Heart left ventricle (tissue), 16 donors: ENCODE data around the gene PEAR1. TPM values are rescaled to one million over a fixed set of nuclear protein-coding genes. Genes with fewer than 3 reads are reported as not detected.

Source experiments
- ATAC-seq, 4 donors: fragments of 200-7000 bp; cut with Tn5 transposase; one replicate each; pipeline ENCODE4 v1.9.1; 2020 to 2022; ENCODE audit warnings: moderate library complexity in 4 of 4, mild to moderate bottlenecking in 3 of 4, moderate number of reproducible peaks in 1 of 4
- DNase-seq, 5 donors: peaks; one replicate each; pipeline ENCODE4 v3.0.0-alpha.2; 2020
- H3K27ac ChIP-seq, 12 donors: fragments of 200-600 bp; sonication (generic) in 4 of 12; one replicate each; pipeline versions ENCODE4 v1.5.0 to v1.8.0; 2016 to 2022; ENCODE audit warnings: mild to moderate bottlenecking in 2 of 12
- H3K27me3 ChIP-seq, 9 donors: fragments of 200-600 bp; sonication (generic) in 2 of 9; one replicate each; pipeline versions ENCODE4 v1.5.1 to v1.8.0; 2016 to 2022; ENCODE audit warnings: mild to moderate bottlenecking in 3 of 9
- H3K36me3 ChIP-seq, 9 donors: fragments of 200-600 bp; sonication (generic) in 2 of 9; one replicate each; pipeline versions ENCODE4 v1.5.0 to v1.8.0; 2018 to 2022; ENCODE audit warnings: mild to moderate bottlenecking in 2 of 9
- H3K4me1 ChIP-seq, 12 donors: fragments of 200-600 bp; sonication (generic) in 4 of 12; one replicate each; pipeline versions ENCODE4 v1.5.0 to v1.8.0; 2016 to 2022; ENCODE audit warnings: mild to moderate bottlenecking in 3 of 12
- H3K4me3 ChIP-seq, 12 donors: fragments of 200-600 bp; sonication (generic) in 4 of 12; one replicate each; pipeline versions ENCODE4 v1.5.0 to v1.8.0; 2017 to 2022; ENCODE audit warnings: mild to moderate bottlenecking in 9 of 12, moderate library complexity in 4 of 12
- H3K9me3 ChIP-seq, 12 donors: fragments of 200-600 bp; sonication (generic) in 4 of 12; one replicate each; pipeline versions ENCODE4 v1.5.0 to v1.8.0; 2016 to 2022; ENCODE audit warnings: mild to moderate bottlenecking in 1 of 12
- POLR2A ChIP-seq, 2 donors: fragments of 450-650 bp; IDR thresholded peaks; one replicate each; pipeline ENCODE4 v1.6.1; 2017; ENCODE audit warnings: antibody characterized with exemption in 2 of 2, mild to moderate bottlenecking in 2 of 2, moderate library complexity in 2 of 2
- WGBS, 4 donors: extraction: QIAGEN DNeasy Blood & Tissue Kit in 2 of 4; methylation state at CpG; one replicate each; pipeline versions ENCODE4 v1.1.5 to v1.1.7; 2013 to 2018; 5-methylcytosine and 5-hydroxymethylcytosine counted together
- intact Hi-C, 10 donors: fragments of 100-400 bp; cut with DNase I; formaldehyde crosslinking; loops; one replicate each; pipeline versions ENCODE4 v1.11.1 to v1.14.2; 2022
- polyA plus RNA-seq, 2 donors: library from polyadenylated mRNA; stranded (reverse); fragments of 200-250 nt; gene quantifications; one replicate each; pipeline ENCODE4 v1.2.3, GENCODE V29; 2013
- total RNA-seq, 9 donors: library from RNA; depleted of rRNA in 2 of 9; stranded (reverse); fragments of >200 nt in 2 of 9; fragmentation: NEBNext Ultra II Directional in 3 of 9; extraction: Animal tissue kit (Norgen Biotek cat#: 25700) in 3 of 9; gene quantifications; one replicate each; pipeline versions ENCODE4 v1.1.0 to v1.2.4, GENCODE V29; 2016 to 2023
- TF ChIP-seq, protein P1 (sequence below), 12 donors: fragments of 200-600 bp; sonication (generic) in 4 of 12; IDR thresholded peaks; one replicate each; pipeline versions ENCODE4 v1.5.0 to v1.8.0; 2018 to 2022; ENCODE audit warnings: antibody characterized with exemption in 12 of 12, mild to moderate bottlenecking in 5 of 12
- donor health status: ischemic (EF 13 %, LVEDD 7.1; RV severe dilation, severe dysfunction).
- donor health status: healthy with polysubstance abuse.
- donor health status: DM: no; HTN: yes; CAD: no.
- donor health status: DM: no; HTN: no; CAD: no.
- donor health status: ischemic (EF 25% LVEDD 6.9; RV normal size, moderate dysfunction).
- donor health status: ischemic (EF 25% LVEDD 5.7; RV mildly dilated, moderate dysfunction).
- donor health status: healthy.
- donor health status: DM: yes; HTN: yes; CAD: no.
- donor health status: ischemic (EF 35%, LVEDD 5.7; RV mildly dilated, moderate dysfunction).
- donor health status: nonischemic (EF 11% LVEDD 7.7; RV severe dilation, severe dysfunction).
- donor health status: DM: yes; HTN: yes; CAD: no.
- donor health status: PGD.
- donor health status: ischemic (EF 29% LVEDD 5.4; RV normal size, mild dysfunction).
- donor health status: nonischemic (EF 23%, LVEDD 6.1; RV moderate dilation, normal function).

The PEAR1 gene
- total and polyA plus RNA-seq, 11 donors = 4.1 to 14.7 (median 7.1) TPM

DNA sequence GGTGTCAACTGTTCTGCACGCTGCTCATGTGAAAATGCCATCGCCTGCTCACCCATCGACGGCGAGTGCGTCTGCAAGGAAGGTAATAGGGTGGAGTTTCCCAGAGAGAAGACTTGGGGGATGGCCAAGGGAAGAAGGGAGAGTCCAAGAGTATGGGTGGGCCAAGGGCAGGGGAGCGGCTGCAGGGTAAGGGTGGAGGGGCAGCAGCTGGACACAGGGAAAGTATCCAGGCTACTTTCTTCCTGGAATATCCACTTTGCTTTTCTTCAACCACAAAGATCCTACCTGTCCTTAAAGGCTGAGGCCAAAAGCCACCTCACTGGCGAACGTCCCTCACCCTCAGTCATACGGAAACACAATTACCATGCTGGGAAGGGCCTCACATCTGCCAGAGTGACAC is 15.4 kb downstream of the PEAR1 start:
- intact Hi-C loops = no loop called here
- TF ChIP-seq, protein P1, sequence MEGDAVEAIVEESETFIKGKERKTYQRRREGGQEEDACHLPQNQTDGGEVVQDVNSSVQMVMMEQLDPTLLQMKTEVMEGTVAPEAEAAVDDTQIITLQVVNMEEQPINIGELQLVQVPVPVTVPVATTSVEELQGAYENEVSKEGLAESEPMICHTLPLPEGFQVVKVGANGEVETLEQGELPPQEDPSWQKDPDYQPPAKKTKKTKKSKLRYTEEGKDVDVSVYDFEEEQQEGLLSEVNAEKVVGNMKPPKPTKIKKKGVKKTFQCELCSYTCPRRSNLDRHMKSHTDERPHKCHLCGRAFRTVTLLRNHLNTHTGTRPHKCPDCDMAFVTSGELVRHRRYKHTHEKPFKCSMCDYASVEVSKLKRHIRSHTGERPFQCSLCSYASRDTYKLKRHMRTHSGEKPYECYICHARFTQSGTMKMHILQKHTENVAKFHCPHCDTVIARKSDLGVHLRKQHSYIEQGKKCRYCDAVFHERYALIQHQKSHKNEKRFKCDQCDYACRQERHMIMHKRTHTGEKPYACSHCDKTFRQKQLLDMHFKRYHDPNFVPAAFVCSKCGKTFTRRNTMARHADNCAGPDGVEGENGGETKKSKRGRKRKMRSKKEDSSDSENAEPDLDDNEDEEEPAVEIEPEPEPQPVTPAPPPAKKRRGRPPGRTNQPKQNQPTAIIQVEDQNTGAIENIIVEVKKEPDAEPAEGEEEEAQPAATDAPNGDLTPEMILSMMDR (IDR thresholded peaks at IDR 0.05) = no peak
- TF ChIP-seq POLR2A (IDR thresholded peaks at IDR 0.05) = no peak
- ATAC-seq (no peak), DNase-seq (no peak)
- no peak overlapping the region for H3K4me3 ChIP-seq
- H3K4me1 ChIP-seq = peaks cover 0 to 56% (median 20%) of the 10 kb centered on the region in 12 donors
- peaks cover 0 to 27% (median 0%) of the 10 kb centered on the region in 9 donors for H3K27me3 ChIP-seq
- WGBS, 4 donors = 49 to 59% (median 56%) methylated on average over 10 of the region's 10 CpGs
- H3K27ac ChIP-seq = no peak overlapping the region
- H3K9me3 ChIP-seq = no peaks in the 10 kb centered on the region
- H3K36me3 ChIP-seq = peaks cover 0 to 90% (median 53%) of the 10 kb centered on the region in 9 donors

DNA sequence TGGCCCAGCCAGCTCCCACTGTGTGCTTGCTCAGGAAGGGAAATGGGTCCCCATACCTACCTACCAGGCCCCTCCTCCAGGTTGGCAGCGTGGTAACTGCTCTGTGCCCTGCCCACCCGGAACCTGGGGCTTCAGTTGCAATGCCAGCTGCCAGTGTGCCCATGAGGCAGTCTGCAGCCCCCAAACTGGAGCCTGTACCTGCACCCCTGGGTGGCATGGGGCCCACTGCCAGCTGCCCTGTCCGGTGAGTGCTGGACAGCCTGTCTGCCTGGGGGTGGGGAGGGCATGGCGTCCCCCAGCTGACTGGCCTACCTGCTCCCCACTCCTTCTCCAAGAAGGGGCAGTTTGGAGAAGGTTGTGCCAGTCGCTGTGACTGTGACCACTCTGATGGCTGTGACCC is 16.2 kb downstream of the PEAR1 start:
- 81 to 93% (median 85%) methylated on average over 2 to 5 of the region's 5 CpGs for WGBS, 4 donors
- H3K27me3 ChIP-seq = peaks cover 0 to 27% (median 0%) of the 10 kb centered on the region in 9 donors
- peaks cover 0 to 49% (median 14%) of the 10 kb centered on the region in 12 donors for H3K4me1 ChIP-seq
- ATAC-seq (no peak), DNase-seq (peak in 1 of 5 donors; percentile 60)
- H3K9me3 ChIP-seq = no peaks in the 10 kb centered on the region
- TF ChIP-seq POLR2A (IDR thresholded peaks at IDR 0.05) = no peak
- TF ChIP-seq, protein P1 (IDR thresholded peaks at IDR 0.05) = no peak
- peaks cover 0 to 93% (median 60%) of the 10 kb centered on the region in 9 donors for H3K36me3 ChIP-seq
- intact Hi-C loops = no loop called here
- no peak overlapping the region for H3K4me3 ChIP-seq
- no peak overlapping the region for H3K27ac ChIP-seq

DNA sequence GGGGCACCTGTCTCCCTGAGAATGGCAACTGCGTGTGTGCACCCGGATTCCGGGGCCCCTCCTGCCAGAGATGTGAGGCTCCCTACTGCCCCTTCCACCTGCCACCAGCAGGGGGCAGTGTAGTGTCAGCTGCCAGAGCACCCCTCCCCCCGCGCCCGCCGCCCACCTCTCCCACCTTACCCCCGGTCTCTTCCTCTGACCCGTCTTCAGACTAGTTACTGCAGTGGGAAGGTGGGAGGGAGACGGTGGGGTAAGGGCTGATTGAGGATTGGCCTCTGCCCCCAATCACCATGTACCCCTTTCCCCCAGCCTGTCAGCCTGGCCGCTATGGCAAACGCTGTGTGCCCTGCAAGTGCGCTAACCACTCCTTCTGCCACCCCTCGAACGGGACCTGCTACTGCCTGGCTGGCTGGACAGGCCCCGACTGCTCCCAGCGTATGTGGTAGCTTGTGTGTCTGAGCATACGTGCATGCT is 16.8 kb downstream of the PEAR1 start:
- Histone ChIP-seq H3K9me3 (no peaks in the 10 kb centered on the region), H3K27me3 (peaks cover 0 to 27% (median 0%) of the 10 kb centered on the region in 9 donors), H3K4me3 (no peak overlapping the region), H3K36me3 (peaks cover 0 to 95% (median 67%) of the 10 kb centered on the region in 9 donors), H3K4me1 (peaks cover 0 to 42% (median 12%) of the 10 kb centered on the region in 12 donors), H3K27ac (no peak overlapping the region)
- peak in 1 of 5 donors; percentile 60 for DNase-seq
- TF ChIP-seq, protein P1 (IDR thresholded peaks at IDR 0.05) = peak; percentile 66 to 87 (median 80)
- no peak for TF ChIP-seq POLR2A (IDR thresholded peaks at IDR 0.05)
- ATAC-seq = peak in 2 of 4 donors; percentile 17 to 30
- intact Hi-C loops = no loop called here
- 39 to 61% (median 51%) methylated on average over 16 to 18 of the region's 18 CpGs for WGBS, 4 donors

DNA sequence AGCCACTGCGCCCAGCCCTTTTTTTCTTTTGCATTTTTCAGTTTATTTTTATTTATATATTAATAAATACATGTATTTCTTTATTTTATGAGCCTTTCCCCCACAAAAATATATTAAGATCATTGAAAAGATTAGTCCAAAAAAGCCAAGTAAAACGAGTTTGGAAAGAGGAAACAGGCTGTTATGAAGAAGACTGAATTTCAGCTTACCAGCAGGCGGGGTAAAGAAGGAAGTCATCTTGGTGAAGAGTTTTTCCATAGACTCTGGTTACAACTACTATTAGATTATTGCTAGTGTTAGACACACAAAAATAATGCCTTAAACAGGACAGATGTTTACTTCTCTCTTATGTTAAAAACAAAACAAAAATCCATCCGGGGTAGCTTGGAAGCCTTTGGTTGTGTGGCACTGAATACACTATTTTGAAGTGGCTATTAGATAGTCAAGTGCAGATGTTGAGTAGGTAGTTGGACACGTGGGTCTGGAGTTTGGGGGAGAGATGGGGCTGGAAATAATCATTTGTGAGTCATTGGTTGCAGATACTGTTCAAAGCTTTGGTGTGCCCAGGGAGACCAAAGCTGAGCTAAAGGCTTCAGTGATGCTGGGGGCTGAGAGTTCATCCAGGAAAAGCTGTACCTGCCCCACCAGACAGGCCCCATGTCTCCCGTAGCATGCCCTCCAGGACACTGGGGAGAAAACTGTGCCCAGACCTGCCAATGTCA is 18.2 kb downstream of the PEAR1 start:
- H3K27me3 ChIP-seq = peaks cover 0 to 27% (median 0%) of the 10 kb centered on the region in 9 donors
- WGBS, 4 donors = 78 to 81% (median 79%) methylated on average over 6 of the region's 6 CpGs
- no peak overlapping the region for H3K27ac ChIP-seq
- H3K36me3 ChIP-seq = peaks cover 0 to 95% (median 70%) of the 10 kb centered on the region in 9 donors
- H3K4me1 ChIP-seq = peaks cover 0 to 34% (median 10%) of the 10 kb centered on the region in 12 donors
- TF ChIP-seq POLR2A (IDR thresholded peaks at IDR 0.05) = no peak
- TF ChIP-seq, protein P1 (IDR thresholded peaks at IDR 0.05) = no peak
- H3K9me3 ChIP-seq = no peaks in the 10 kb centered on the region
- no peak overlapping the region for H3K4me3 ChIP-seq
- DNase-seq = peak in 1 of 5 donors; percentile 45
- no peak for ATAC-seq
- intact Hi-C loops = no loop called here
